ENCODE measurements around the gene C4orf46.
"Not testable (repeated sequence)": the region's sequence is repeated elsewhere in the genome, so short reads cannot be mapped to it uniquely, and the experiment has no call there.

Gene C4orf46

GRCh38 chr4:158664806-158665205 is 6.9 kb downstream of the C4orf46 start:
- Histone ChIP-seq H3K4me3 (ENCODE audit: low read depth, low read length) (no peak overlapping the region), H3K36me3 (ENCODE audit: control insufficient read depth in 2 of 2, insufficient read depth in 1 of 2, low read length in 2 of 2) (peaks cover 0 to 4% of the 10 kb centered on the region in 2 experiments; a peak in 1 of 3 replicates), H3K9me3 (ENCODE audit: control insufficient read depth, insufficient read depth, low read depth, low read length) (no peaks in the 10 kb centered on the region), H3K27ac (ENCODE audit: extremely low read depth, low read depth, low read length) (no peak overlapping the region), H3K4me1 (ENCODE audit: control insufficient read depth, insufficient read depth, low read length) (0 out of 2 replicates have a peak, but pooled peaks cover 4% of the 10 kb centered on the region)
- CTCF ChIA-PET: no interaction called here
- POLR2A ChIA-PET: no interaction called here
- TF ChIP-seq YY1 (tag by site-specific recombination; IDR thresholded peaks at IDR 0.05) (no peak), ZNF404 (tag by site-specific recombination; IDR thresholded peaks at IDR 0.05) (no peak), PRDM10 (tag by site-specific recombination; IDR thresholded peaks at IDR 0.05) (no peak), REPIN1 (tag by site-specific recombination; IDR thresholded peaks at IDR 0.05; ENCODE audit: low read depth) (no peak), ZNF223 (tag by site-specific recombination; IDR thresholded peaks at IDR 0.05) (no peak), ZNF843 (tag by site-specific recombination; IDR thresholded peaks at IDR 0.05) (no peak), ZNF18 (tag by site-specific recombination; IDR thresholded peaks at IDR 0.05) (no peak), ZSCAN30 (tag by site-specific recombination; IDR thresholded peaks at IDR 0.05) (no peak), SETDB1 (IDR thresholded peaks at IDR 0.05; ENCODE audit: insufficient read length, low read length) (no peak), ZNF423 (tag by site-specific recombination; IDR thresholded peaks at IDR 0.05) (no peak), FEZF1 (tag by site-specific recombination; IDR thresholded peaks at IDR 0.05) (no peak), RBAK (tag by site-specific recombination; IDR thresholded peaks at IDR 0.05) (no peak)

- H3K9me3 ChIP-seq (ENCODE audit: control insufficient read depth, insufficient read depth, low read depth, low read length); H3K27ac ChIP-seq (ENCODE audit: extremely low read depth, low read depth, low read length); POLR2A ChIA-PET; H3K4me3 ChIP-seq (ENCODE audit: low read depth, low read length); H3K4me1 ChIP-seq (ENCODE audit: control insufficient read depth, insufficient read depth, low read length); H3K36me3 ChIP-seq (ENCODE audit: control insufficient read depth in 2 of 2, insufficient read depth in 1 of 2, low read length in 2 of 2); CTCF ChIA-PET: not testable (repeated sequence)
Observed at GRCh38 chr4:158663707-158664625, 7.7 kb downstream of the C4orf46 start.

GRCh38 chr4:158663255-158663654 is 8.4 kb downstream of the C4orf46 start:
- H3K4me3 ChIP-seq (ENCODE audit: low read depth, low read length); H3K4me1 ChIP-seq (ENCODE audit: control insufficient read depth, insufficient read depth, low read length); CTCF ChIA-PET; H3K27ac ChIP-seq (ENCODE audit: extremely low read depth, low read depth, low read length); POLR2A ChIA-PET; H3K36me3 ChIP-seq (ENCODE audit: control insufficient read depth in 2 of 2, insufficient read depth in 1 of 2, low read length in 2 of 2); H3K9me3 ChIP-seq (ENCODE audit: control insufficient read depth, insufficient read depth, low read depth, low read length): not testable (repeated sequence)

GRCh38 chr4:158657291-158657690 is 14.4 kb downstream of the C4orf46 start:
- H3K4me1 ChIP-seq (ENCODE audit: control insufficient read depth, insufficient read depth, low read length): no peaks in the 10 kb centered on the region
- no peaks in the 10 kb centered on the region for H3K36me3 ChIP-seq (ENCODE audit: control insufficient read depth in 2 of 2, insufficient read depth in 1 of 2, low read length in 2 of 2)
- H3K27ac ChIP-seq (ENCODE audit: extremely low read depth, low read depth, low read length): no peak overlapping the region
- no peak overlapping the region for H3K4me3 ChIP-seq (ENCODE audit: low read depth, low read length)
- ChIA-PET CTCF (interaction anchor here (0.6 to 2.1 kb wide), 2 partner anchors 10 to 73 kb away, joined by 3 to 5 read pairs; no protein-coding TSS in a partner anchor), POLR2A (no interaction called here)
- no peaks in the 10 kb centered on the region for H3K9me3 ChIP-seq (ENCODE audit: control insufficient read depth, insufficient read depth, low read depth, low read length)
- TF ChIP-seq INSM2 (tag by site-specific recombination; IDR thresholded peaks at IDR 0.05) (no peak), ZNF311 (tag by site-specific recombination; IDR thresholded peaks at IDR 0.05; ENCODE audit: borderline replicate concordance) (no peak), YY2 (tag by site-specific recombination; IDR thresholded peaks at IDR 0.05) (no peak), BCL11A (tag by site-specific recombination; IDR thresholded peaks at IDR 0.05; ENCODE audit: low read depth) (no peak)

Data from HEK293 (cell line).